GM10266 (cell line): ENCODE results near the gene ZNF521.

Experiments used
- DNase-seq: peaks from one replicate; pipeline ENCODE4 v3.0.0; 2012; ENCODE audit errors: extremely low spot score
- CTCF ChIP-seq: IDR thresholded peaks from 2 replicates; pipeline ENCODE4 v1.5.1; 2012; ENCODE audit warnings: mild to moderate bottlenecking, low read depth; ENCODE audit not compliant: control insufficient read depth, insufficient read depth; ENCODE audit errors: missing control alignments

Gene ZNF521

GRCh38 chr18:25153426-25153825 is 198.5 kb downstream of the ZNF521 start:
- no peak for DNase-seq
- no peak for TF ChIP-seq CTCF

- no peak for DNase-seq
- no peak for TF ChIP-seq CTCF
Observed at GRCh38 chr18:25147877-25148488, 204.0 kb downstream of the ZNF521 start.

- DNase-seq, result no peak
- no peak for TF ChIP-seq CTCF
Observed at GRCh38 chr18:25146512-25146910, 205.5 kb downstream of the ZNF521 start.

GRCh38 chr18:25145731-25146511 is 206.0 kb downstream of the ZNF521 start:
- TF ChIP-seq CTCF, result no peak
- no peak for DNase-seq

- TF ChIP-seq CTCF, result no peak
- no peak for DNase-seq
Observed at GRCh38 chr18:25144820-25145219, 207.1 kb downstream of the ZNF521 start.

GRCh38 chr18:25141886-25142285 is 210.1 kb downstream of the ZNF521 start:
- TF ChIP-seq CTCF, result no peak
- no peak for DNase-seq

- no peak for DNase-seq
- no peak for TF ChIP-seq CTCF
Observed at GRCh38 chr18:25141399-25141798, 210.6 kb downstream of the ZNF521 start.
